ENCODE data around the gene EXOC1. TPM values are rescaled to one million over a fixed set of nuclear protein-coding genes. Genes with fewer than 3 reads are reported as not detected.
A peak's percentile ranks its signal among the peaks of the same experiment; 100 is the strongest.

Gene EXOC1
- total and polyA plus RNA-seq, 4 donors = 18.4 to 63.6 (median 27.3) TPM

DNA sequence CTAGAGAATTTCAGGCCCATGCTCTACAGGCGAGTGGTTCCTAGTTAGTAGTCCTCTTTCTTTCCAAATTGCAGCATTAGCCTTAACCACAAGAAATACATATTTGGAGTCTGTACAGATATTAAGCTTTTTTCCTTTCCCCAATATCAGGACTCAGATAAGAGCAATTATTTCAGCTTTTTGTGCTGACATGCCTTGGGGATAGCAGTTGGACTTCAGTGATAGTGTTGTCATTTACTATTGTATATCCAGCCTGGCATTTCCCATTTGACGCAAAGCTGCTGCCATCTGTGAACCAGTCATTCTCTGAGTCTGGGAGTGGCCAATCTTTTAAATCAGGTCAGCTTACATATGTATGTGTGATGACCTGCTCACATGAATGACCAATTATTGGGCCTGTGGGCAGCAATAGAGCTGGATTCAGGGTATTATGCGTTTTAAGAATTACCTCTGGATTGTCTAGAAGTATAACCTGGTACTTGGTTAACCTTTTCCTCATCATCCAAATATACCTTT lies 88.5 kb downstream of the EXOC1 start:
- no peak for DNase-seq
- 97 to 99% methylated on average over 3 of the region's 3 CpGs for WGBS, 2 donors
- H3K36me3 ChIP-seq (ENCODE audit: control insufficient read depth in 4 of 4, insufficient read depth in 4 of 4, low read length in 4 of 4) = peaks cover 0 to 10% (median 2%) of the 10 kb centered on the region in 4 donors
- no peak for ATAC-seq (ENCODE audit: insufficient read depth, low FRiP score)
- H3K4me1 ChIP-seq (ENCODE audit: control insufficient read depth in 5 of 5, insufficient read depth in 5 of 5, low read length in 5 of 5) = no peaks in the 10 kb centered on the region
- H3K9ac ChIP-seq (ENCODE audit: insufficient read depth in 1 of 2, low read length in 2 of 2) = no peak overlapping the region
- H3K27me3 ChIP-seq (ENCODE audit: control insufficient read depth in 3 of 3, insufficient read depth in 3 of 3, low read length in 2 of 3) = no peaks in the 10 kb centered on the region
- no peak overlapping the region for H3K27ac ChIP-seq (ENCODE audit: low read depth in 1 of 2, low read length in 1 of 2)
- no peak overlapping the region for H3K4me3 ChIP-seq
- peaks cover 0 to 12% (median 5%) of the 10 kb centered on the region in 4 donors for H3K9me3 ChIP-seq (ENCODE audit: control insufficient read depth in 4 of 4, insufficient read depth in 3 of 4, low read length in 3 of 4)
- TF ChIP-seq, protein P1, sequence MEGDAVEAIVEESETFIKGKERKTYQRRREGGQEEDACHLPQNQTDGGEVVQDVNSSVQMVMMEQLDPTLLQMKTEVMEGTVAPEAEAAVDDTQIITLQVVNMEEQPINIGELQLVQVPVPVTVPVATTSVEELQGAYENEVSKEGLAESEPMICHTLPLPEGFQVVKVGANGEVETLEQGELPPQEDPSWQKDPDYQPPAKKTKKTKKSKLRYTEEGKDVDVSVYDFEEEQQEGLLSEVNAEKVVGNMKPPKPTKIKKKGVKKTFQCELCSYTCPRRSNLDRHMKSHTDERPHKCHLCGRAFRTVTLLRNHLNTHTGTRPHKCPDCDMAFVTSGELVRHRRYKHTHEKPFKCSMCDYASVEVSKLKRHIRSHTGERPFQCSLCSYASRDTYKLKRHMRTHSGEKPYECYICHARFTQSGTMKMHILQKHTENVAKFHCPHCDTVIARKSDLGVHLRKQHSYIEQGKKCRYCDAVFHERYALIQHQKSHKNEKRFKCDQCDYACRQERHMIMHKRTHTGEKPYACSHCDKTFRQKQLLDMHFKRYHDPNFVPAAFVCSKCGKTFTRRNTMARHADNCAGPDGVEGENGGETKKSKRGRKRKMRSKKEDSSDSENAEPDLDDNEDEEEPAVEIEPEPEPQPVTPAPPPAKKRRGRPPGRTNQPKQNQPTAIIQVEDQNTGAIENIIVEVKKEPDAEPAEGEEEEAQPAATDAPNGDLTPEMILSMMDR (IDR thresholded peaks at IDR 0.05; ENCODE audit: control extremely low read depth, extremely low read depth) = no peak

DNA sequence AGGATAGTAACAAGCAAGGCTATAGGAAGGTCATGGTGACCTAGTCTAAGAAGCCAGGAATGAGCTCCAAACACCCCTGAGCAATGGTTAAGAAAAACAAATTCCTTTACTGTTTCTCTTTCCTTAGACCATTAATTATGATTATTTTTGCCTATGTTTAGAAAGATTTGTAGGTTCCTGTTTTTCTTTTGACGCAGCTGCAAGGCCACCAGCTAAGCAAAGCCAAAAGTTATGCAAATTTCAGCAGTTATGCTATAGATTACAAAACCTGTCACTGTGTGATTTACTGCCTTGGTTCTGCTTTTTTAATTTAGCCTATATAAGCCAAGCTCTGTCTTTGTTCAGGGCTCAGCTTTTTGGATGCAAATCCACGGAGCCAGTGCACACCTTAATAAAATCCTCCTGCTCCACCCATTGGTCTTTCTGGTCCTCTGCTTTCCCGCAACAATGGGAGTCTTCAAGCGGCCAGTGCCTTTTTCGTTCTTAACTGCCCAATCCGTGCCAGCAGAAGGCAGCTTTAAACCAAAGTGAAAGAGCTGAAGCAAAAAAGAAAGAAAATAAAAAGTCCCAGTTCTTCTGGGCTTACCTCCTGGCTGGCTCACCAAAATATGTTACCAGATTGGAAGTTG lies 93.9 kb downstream of the EXOC1 start:
- no peak for ATAC-seq (ENCODE audit: insufficient read depth, low FRiP score)
- peak in 2 of 3 donors; percentile 17 to 24 for DNase-seq
- peaks cover 0 to 2% (median 0%) of the 10 kb centered on the region in 4 donors for H3K9me3 ChIP-seq (ENCODE audit: control insufficient read depth in 4 of 4, insufficient read depth in 3 of 4, low read length in 3 of 4)
- WGBS, 2 donors = 11 to 28% methylated on average over 6 of the region's 6 CpGs
- peaks cover 0 to 15% (median 0%) of the 10 kb centered on the region in 5 donors for H3K4me1 ChIP-seq (ENCODE audit: control insufficient read depth in 5 of 5, insufficient read depth in 5 of 5, low read length in 5 of 5)
- H3K27ac ChIP-seq (ENCODE audit: low read depth in 1 of 2, low read length in 1 of 2) = peak overlapping the region; percentile 28 to 88
- no peaks in the 10 kb centered on the region for H3K36me3 ChIP-seq (ENCODE audit: control insufficient read depth in 4 of 4, insufficient read depth in 4 of 4, low read length in 4 of 4)
- peak overlapping the region in 1 of 2 donors; percentile 47 for H3K9ac ChIP-seq (ENCODE audit: insufficient read depth in 1 of 2, low read length in 2 of 2)
- H3K27me3 ChIP-seq (ENCODE audit: control insufficient read depth in 3 of 3, insufficient read depth in 3 of 3, low read length in 2 of 3) = no peaks in the 10 kb centered on the region
- peak overlapping the region; percentile 41 for H3K4me3 ChIP-seq
- TF ChIP-seq, protein P1 (IDR thresholded peaks at IDR 0.05; ENCODE audit: control extremely low read depth, extremely low read depth) = no peak

DNA sequence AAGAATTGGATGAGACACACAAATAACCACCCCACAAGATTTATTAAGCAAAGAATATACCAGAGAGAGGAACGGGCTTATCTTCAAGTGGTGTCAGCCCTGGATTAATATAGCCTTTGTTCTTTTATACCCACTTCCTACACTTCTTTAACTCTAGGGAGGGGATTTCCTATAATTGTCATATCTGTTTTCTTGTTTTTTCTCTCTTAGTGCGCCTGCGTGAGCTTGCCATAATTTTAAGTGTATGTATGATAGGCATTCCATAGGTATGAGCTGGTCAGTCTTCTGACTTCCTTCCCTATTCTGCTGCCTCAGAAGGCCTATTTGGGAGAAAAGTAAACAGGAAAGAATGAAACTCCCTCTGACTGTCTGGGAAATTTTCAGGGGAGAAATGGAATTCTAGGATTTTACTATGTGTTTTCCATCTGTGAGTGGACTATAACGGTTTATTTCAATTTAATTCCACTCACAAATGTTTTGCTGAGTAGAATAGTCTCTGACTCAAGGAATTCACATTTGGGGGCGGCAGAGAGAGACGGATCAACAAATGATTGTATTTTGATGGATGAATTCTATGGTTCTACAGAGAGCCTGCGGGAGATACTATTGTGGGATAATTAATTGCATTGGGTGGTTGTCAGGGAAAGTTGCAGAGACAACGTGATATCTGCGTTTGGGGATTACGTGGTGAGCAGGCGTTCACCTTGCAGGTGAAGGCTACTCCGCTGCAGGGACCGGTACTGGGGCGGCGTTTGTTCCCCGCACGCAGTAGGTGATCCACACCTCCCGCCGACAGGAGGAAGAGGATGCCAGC lies 94.7 kb downstream of the EXOC1 start:
- 1% methylated on average over 19 of the region's 19 CpGs for WGBS, 2 donors
- H3K9ac ChIP-seq (ENCODE audit: insufficient read depth in 1 of 2, low read length in 2 of 2) = peak overlapping the region; percentile 47 to 56

More for the DNA sequence above, 94.7 kb downstream of the EXOC1 start:
- ATAC-seq (ENCODE audit: insufficient read depth, low FRiP score) (no peak), DNase-seq (peak in 2 of 3 donors; percentile 56)
- Histone ChIP-seq H3K4me1 (ENCODE audit: control insufficient read depth in 5 of 5, insufficient read depth in 5 of 5, low read length in 5 of 5) (peaks cover 0 to 15% (median 0%) of the 10 kb centered on the region in 5 donors), H3K36me3 (ENCODE audit: control insufficient read depth in 4 of 4, insufficient read depth in 4 of 4, low read length in 4 of 4) (no peaks in the 10 kb centered on the region), H3K9me3 (ENCODE audit: control insufficient read depth in 4 of 4, insufficient read depth in 3 of 4, low read length in 3 of 4) (peaks cover 0 to under 1% (median 0%) of the 10 kb centered on the region in 4 donors), H3K27ac (ENCODE audit: low read depth in 1 of 2, low read length in 1 of 2) (peak overlapping the region; percentile 96 to 97), H3K4me3 (peak overlapping the region; percentile 77), H3K27me3 (ENCODE audit: control insufficient read depth in 3 of 3, insufficient read depth in 3 of 3, low read length in 2 of 3) (no peaks in the 10 kb centered on the region)
- TF ChIP-seq, protein P1 (IDR thresholded peaks at IDR 0.05; ENCODE audit: control extremely low read depth, extremely low read depth) = no peak
